ENCODE data around the gene MED13L.

The MED13L gene

GRCh38 chr12:116302166-116303058 is 24.9 kb upstream of the MED13L start:
- Histone ChIP-seq H3K36me3 (ENCODE audit: control insufficient read depth, insufficient read depth, low read length, severe bottlenecking) (no peaks in the 10 kb centered on the region), H3K4me3 (ENCODE audit: low read length) (no peak overlapping the region), H3K27me3 (replicated peaks; ENCODE audit: control insufficient read depth, insufficient read depth, low read length) (no peaks in the 10 kb centered on the region), H3K4me1 (ENCODE audit: control insufficient read depth, insufficient read depth, low read length) (peaks cover 42% of the 10 kb centered on the region), H3K9ac (ENCODE audit: low read length) (no peak overlapping the region), H3K9me3 (ENCODE audit: control insufficient read depth, low read length) (no peaks in the 10 kb centered on the region)
- no peak for DNase-seq (ENCODE audit: low read depth)

GRCh38 chr12:116301621-116302020 is 24.1 kb upstream of the MED13L start:
- Histone ChIP-seq H3K4me3 (ENCODE audit: low read length) (no peak overlapping the region), H3K9ac (ENCODE audit: low read length) (no peak overlapping the region), H3K36me3 (ENCODE audit: control insufficient read depth, insufficient read depth, low read length, severe bottlenecking) (no peaks in the 10 kb centered on the region), H3K4me1 (ENCODE audit: control insufficient read depth, insufficient read depth, low read length) (peaks cover 42% of the 10 kb centered on the region), H3K9me3 (ENCODE audit: control insufficient read depth, low read length) (no peaks in the 10 kb centered on the region), H3K27me3 (replicated peaks; ENCODE audit: control insufficient read depth, insufficient read depth, low read length) (no peaks in the 10 kb centered on the region)
- DNase-seq (ENCODE audit: low read depth), result no peak

- Histone ChIP-seq H3K4me3 (ENCODE audit: low read length) (peak overlapping the region; percentile 27), H3K4me1 (ENCODE audit: control insufficient read depth, insufficient read depth, low read length) (peaks cover 49% of the 10 kb centered on the region), H3K27me3 (replicated peaks; ENCODE audit: control insufficient read depth, insufficient read depth, low read length) (no peaks in the 10 kb centered on the region), H3K9ac (ENCODE audit: low read length) (peak overlapping the region; percentile 60), H3K36me3 (ENCODE audit: control insufficient read depth, insufficient read depth, low read length, severe bottlenecking) (no peaks in the 10 kb centered on the region), H3K9me3 (ENCODE audit: control insufficient read depth, low read length) (no peaks in the 10 kb centered on the region)
- peak; percentile 46 for DNase-seq (ENCODE audit: low read depth)
Observed at GRCh38 chr12:116299665-116300328, 22.3 kb upstream of the MED13L start.

GRCh38 chr12:116299064-116299463 is 21.6 kb upstream of the MED13L start:
- Histone ChIP-seq H3K27me3 (replicated peaks; ENCODE audit: control insufficient read depth, insufficient read depth, low read length) (no peaks in the 10 kb centered on the region), H3K4me3 (ENCODE audit: low read length) (peak overlapping the region; percentile 27), H3K36me3 (ENCODE audit: control insufficient read depth, insufficient read depth, low read length, severe bottlenecking) (no peaks in the 10 kb centered on the region), H3K9ac (ENCODE audit: low read length) (peak overlapping the region; percentile 60), H3K4me1 (ENCODE audit: control insufficient read depth, insufficient read depth, low read length) (peaks cover 49% of the 10 kb centered on the region), H3K9me3 (ENCODE audit: control insufficient read depth, low read length) (no peaks in the 10 kb centered on the region)
- no peak for DNase-seq (ENCODE audit: low read depth)

GRCh38 chr12:116298578-116298977 is 21.1 kb upstream of the MED13L start:
- H3K4me1 ChIP-seq (ENCODE audit: control insufficient read depth, insufficient read depth, low read length), result peaks cover 49% of the 10 kb centered on the region
- H3K4me3 ChIP-seq (ENCODE audit: low read length), result no peak overlapping the region
- H3K27me3 ChIP-seq (replicated peaks; ENCODE audit: control insufficient read depth, insufficient read depth, low read length), result no peaks in the 10 kb centered on the region
- no peak for DNase-seq (ENCODE audit: low read depth)
- no peaks in the 10 kb centered on the region for H3K9me3 ChIP-seq (ENCODE audit: control insufficient read depth, low read length)
- H3K36me3 ChIP-seq (ENCODE audit: control insufficient read depth, insufficient read depth, low read length, severe bottlenecking), result no peaks in the 10 kb centered on the region
- no peak overlapping the region for H3K9ac ChIP-seq (ENCODE audit: low read length)

- no peak for DNase-seq (ENCODE audit: low read depth)
- H3K27me3 ChIP-seq (replicated peaks; ENCODE audit: control insufficient read depth, insufficient read depth, low read length), result no peaks in the 10 kb centered on the region
- H3K4me1 ChIP-seq (ENCODE audit: control insufficient read depth, insufficient read depth, low read length), result peaks cover 36% of the 10 kb centered on the region
- H3K36me3 ChIP-seq (ENCODE audit: control insufficient read depth, insufficient read depth, low read length, severe bottlenecking), result no peaks in the 10 kb centered on the region
- H3K9me3 ChIP-seq (ENCODE audit: control insufficient read depth, low read length), result no peaks in the 10 kb centered on the region
- H3K9ac ChIP-seq (ENCODE audit: low read length), result no peak overlapping the region
- no peak overlapping the region for H3K4me3 ChIP-seq (ENCODE audit: low read length)
Observed at GRCh38 chr12:116297224-116297834, 19.8 kb upstream of the MED13L start.

GRCh38 chr12:116295327-116296263 is 18.1 kb upstream of the MED13L start:
- Histone ChIP-seq H3K4me3 (ENCODE audit: low read length) (no peak overlapping the region), H3K9ac (ENCODE audit: low read length) (no peak overlapping the region), H3K36me3 (ENCODE audit: control insufficient read depth, insufficient read depth, low read length, severe bottlenecking) (no peaks in the 10 kb centered on the region), H3K4me1 (ENCODE audit: control insufficient read depth, insufficient read depth, low read length) (peaks cover 33% of the 10 kb centered on the region), H3K27me3 (replicated peaks; ENCODE audit: control insufficient read depth, insufficient read depth, low read length) (no peaks in the 10 kb centered on the region), H3K9me3 (ENCODE audit: control insufficient read depth, low read length) (no peaks in the 10 kb centered on the region)
- DNase-seq (ENCODE audit: low read depth), result no peak

- Histone ChIP-seq H3K27me3 (replicated peaks; ENCODE audit: control insufficient read depth, insufficient read depth, low read length) (no peaks in the 10 kb centered on the region), H3K4me1 (ENCODE audit: control insufficient read depth, insufficient read depth, low read length) (peaks cover 24% of the 10 kb centered on the region), H3K36me3 (ENCODE audit: control insufficient read depth, insufficient read depth, low read length, severe bottlenecking) (no peaks in the 10 kb centered on the region), H3K4me3 (ENCODE audit: low read length) (no peak overlapping the region), H3K9ac (ENCODE audit: low read length) (no peak overlapping the region), H3K9me3 (ENCODE audit: control insufficient read depth, low read length) (no peaks in the 10 kb centered on the region)
- no peak for DNase-seq (ENCODE audit: low read depth)
Observed at GRCh38 chr12:116294454-116295165, 17.1 kb upstream of the MED13L start.

- DNase-seq (ENCODE audit: low read depth), result no peak
- no peaks in the 10 kb centered on the region for H3K9me3 ChIP-seq (ENCODE audit: control insufficient read depth, low read length)
- no peak overlapping the region for H3K9ac ChIP-seq (ENCODE audit: low read length)
- no peaks in the 10 kb centered on the region for H3K36me3 ChIP-seq (ENCODE audit: control insufficient read depth, insufficient read depth, low read length, severe bottlenecking)
- no peaks in the 10 kb centered on the region for H3K27me3 ChIP-seq (replicated peaks; ENCODE audit: control insufficient read depth, insufficient read depth, low read length)
- no peak overlapping the region for H3K4me3 ChIP-seq (ENCODE audit: low read length)
- peaks cover 17% of the 10 kb centered on the region for H3K4me1 ChIP-seq (ENCODE audit: control insufficient read depth, insufficient read depth, low read length)
Observed at GRCh38 chr12:116293687-116294453, 16.4 kb upstream of the MED13L start.

GRCh38 chr12:116291218-116291617 is 13.7 kb upstream of the MED13L start:
- Histone ChIP-seq H3K27me3 (replicated peaks; ENCODE audit: control insufficient read depth, insufficient read depth, low read length) (no peaks in the 10 kb centered on the region), H3K9me3 (ENCODE audit: control insufficient read depth, low read length) (no peaks in the 10 kb centered on the region), H3K4me1 (ENCODE audit: control insufficient read depth, insufficient read depth, low read length) (peaks cover 11% of the 10 kb centered on the region), H3K9ac (ENCODE audit: low read length) (no peak overlapping the region), H3K36me3 (ENCODE audit: control insufficient read depth, insufficient read depth, low read length, severe bottlenecking) (no peaks in the 10 kb centered on the region), H3K4me3 (ENCODE audit: low read length) (no peak overlapping the region)
- DNase-seq (ENCODE audit: low read depth), result no peak

All from adipocyte (in vitro differentiated cells).